ENCODE results near the gene KHK. TPM values are rescaled to one million over a fixed set of nuclear protein-coding genes. Genes with fewer than 3 reads are reported as not detected.

The KHK gene
- total RNA-seq, 4 donors from 2014 or later = 0.44 to 2.3 (median 1.7) TPM

- no peak for DNase-seq
- TF ChIP-seq CTCF (IDR thresholded peaks at IDR 0.05) (no peak), POLR2A (IDR thresholded peaks at IDR 0.05) (no peak)
- peaks cover 11 to 24% of the 10 kb centered on the region in 2 donors for H3K36me3 ChIP-seq
- no peak overlapping the region for H3K27ac ChIP-seq
- H3K4me1 ChIP-seq = peaks cover 2 to 14% of the 10 kb centered on the region in 2 donors
- no peak overlapping the region for H3K4me3 ChIP-seq (replicated peaks in 1 of 3)
- 81 to 94% methylated on average over 3 to 7 of the region's 9 CpGs for WGBS, 2 donors
- intact Hi-C loops (cut with DNase I) = no loop called here
- no peaks in the 10 kb centered on the region for H3K27me3 ChIP-seq
- H3K9me3 ChIP-seq = no peaks in the 10 kb centered on the region
These were observed 41.5 kb downstream of the KHK start for GRCh38 chr2:27127883-27128667.

GRCh38 chr2:27128668-27129571 lies 42.3 kb downstream of the KHK start:
- intact Hi-C loops (cut with DNase I) = no loop called here
- 83 to 89% methylated on average over 11 of the region's 11 CpGs for WGBS, 2 donors

DNA sequence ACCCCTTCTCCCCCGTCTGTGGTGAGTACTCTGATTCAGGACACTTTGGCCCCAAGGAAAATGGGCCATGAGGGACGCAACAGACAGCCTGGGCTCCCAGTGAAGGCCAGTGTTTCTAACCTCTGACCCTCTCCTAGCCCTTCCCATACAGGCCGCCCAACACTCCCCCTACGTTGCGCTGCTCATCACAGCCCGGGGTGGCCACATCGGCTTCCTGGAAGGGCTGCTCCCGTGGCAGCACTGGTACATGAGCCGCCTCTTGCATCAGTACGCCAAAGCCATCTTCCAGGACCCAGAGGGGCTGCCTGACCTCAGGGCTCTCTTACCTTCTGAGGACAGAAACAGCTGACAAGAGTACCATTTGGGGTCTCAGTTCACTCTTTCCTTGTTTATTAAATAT lies 43.8 kb downstream of the KHK start:
- TF ChIP-seq POLR2A (IDR thresholded peaks at IDR 0.05) (no peak), CTCF (IDR thresholded peaks at IDR 0.05) (no peak)
- Histone ChIP-seq H3K36me3 (peaks cover 11 to 24% of the 10 kb centered on the region in 2 donors), H3K4me1 (peaks cover 10 to 12% of the 10 kb centered on the region in 2 donors), H3K27me3 (no peaks in the 10 kb centered on the region), H3K27ac (no peak overlapping the region), H3K9me3 (no peaks in the 10 kb centered on the region), H3K4me3 (replicated peaks in 1 of 3) (no peak overlapping the region)
- DNase-seq = no peak
- intact Hi-C loops (cut with DNase I) = no loop called here
- WGBS, 2 donors = 92 to 96% methylated on average over 9 to 10 of the region's 10 CpGs

More at GRCh38 chr2:27128668-27129571, 42.3 kb downstream of the KHK start:
- H3K27me3 ChIP-seq = no peaks in the 10 kb centered on the region
- no peak overlapping the region for H3K4me3 ChIP-seq (replicated peaks in 1 of 3)
- TF ChIP-seq CTCF (IDR thresholded peaks at IDR 0.05) = no peak
- no peak for TF ChIP-seq POLR2A (IDR thresholded peaks at IDR 0.05)
- H3K36me3 ChIP-seq = peaks cover 11 to 24% of the 10 kb centered on the region in 2 donors
- no peaks in the 10 kb centered on the region for H3K9me3 ChIP-seq
- H3K4me1 ChIP-seq = peaks cover 10 to 15% of the 10 kb centered on the region in 2 donors
- H3K27ac ChIP-seq = no peak overlapping the region
- no peak for DNase-seq

GRCh38 chr2:27131429-27131828 lies 44.9 kb downstream of the KHK start:
- peaks cover 11 to 24% of the 10 kb centered on the region in 2 donors for H3K36me3 ChIP-seq
- WGBS, 2 donors = 93% methylated on average over 8 to 11 of the region's 11 CpGs
- intact Hi-C loops (cut with DNase I) = no loop called here

More at GRCh38 chr2:27131429-27131828, 44.9 kb downstream of the KHK start:
- Histone ChIP-seq H3K27me3 (no peaks in the 10 kb centered on the region), H3K9me3 (no peaks in the 10 kb centered on the region), H3K4me1 (peaks cover 10 to 12% of the 10 kb centered on the region in 2 donors), H3K4me3 (replicated peaks in 1 of 3) (no peak overlapping the region), H3K27ac (no peak overlapping the region)
- DNase-seq = no peak
- TF ChIP-seq POLR2A (IDR thresholded peaks at IDR 0.05) (no peak), CTCF (IDR thresholded peaks at IDR 0.05) (no peak)
